ENCODE data around the gene C1QTNF4. TPM values are rescaled to one million over a fixed set of nuclear protein-coding genes. Genes with fewer than 3 reads are reported as not detected.

C1QTNF4 gene
- total and polyA plus RNA-seq, 2 of the 13 experiments (the other 11 are each of a cell fraction or from before 2014, with no cell fraction given): not detected

DNA sequence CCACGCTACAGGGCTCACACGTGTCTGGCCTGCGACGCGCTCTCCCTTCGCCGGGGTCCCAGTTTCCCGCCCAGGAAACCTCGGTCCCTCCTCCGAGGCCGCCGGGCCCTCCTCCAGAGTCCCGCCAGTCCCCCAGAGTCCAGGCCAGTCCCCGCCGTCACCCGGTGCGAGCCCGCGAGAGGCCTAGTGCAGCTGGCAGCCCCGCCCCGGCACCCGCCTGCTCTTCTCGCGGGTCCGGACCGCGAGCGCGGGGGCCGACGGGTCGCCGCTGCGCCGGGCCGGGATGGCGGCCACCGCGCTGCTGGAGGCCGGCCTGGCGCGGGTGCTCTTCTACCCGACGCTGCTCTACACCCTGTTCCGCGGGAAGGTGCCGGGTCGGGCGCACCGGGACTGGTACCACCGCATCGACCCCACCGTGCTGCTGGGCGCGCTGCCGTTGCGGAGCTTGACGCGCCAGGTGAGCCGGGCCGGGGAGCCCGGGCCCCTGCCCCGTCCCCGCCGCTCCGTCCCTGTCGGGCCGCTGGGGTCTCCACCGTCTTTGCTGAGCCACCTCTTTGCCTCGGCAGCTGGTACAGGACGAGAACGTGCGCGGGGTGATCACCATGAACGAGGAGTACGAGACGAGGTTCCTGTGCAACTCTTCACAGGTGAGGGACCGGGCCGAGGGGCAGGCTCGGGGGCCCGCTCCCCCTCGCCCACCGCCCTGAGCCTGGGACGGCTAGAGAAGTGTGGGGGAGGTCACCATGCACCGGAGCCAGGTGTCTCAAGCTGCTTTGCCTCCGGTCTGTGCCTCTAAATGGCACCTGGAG is 28.7 kb downstream of the C1QTNF4 start, which contains the start of gene PTPMT1 (continued):
- TF ChIP-seq MAF1 (CRISPR knock-in tag; IDR thresholded peaks at IDR 0.05; ENCODE audit: borderline replicate concordance): 0 out of 2 replicates have a peak, but pooled peaks have one; percentile 65
- no peak for TF ChIP-seq ZSCAN29 (CRISPR knock-in tag; conservative IDR thresholded peaks at IDR 0.05)
- peak; percentile 36; the same call in 1 of the 2 replicates for TF ChIP-seq SPEN (CRISPR knock-in tag; IDR thresholded peaks at IDR 0.05; ENCODE audit: low read depth)
- no peak for TF ChIP-seq ZNF24 (IDR thresholded peaks at IDR 0.05)
- TF ChIP-seq ZBTB8A (CRISPR knock-in tag; IDR thresholded peaks at IDR 0.05; ENCODE audit: borderline replicate concordance, low read depth): no peak
- no peak for TF ChIP-seq SNAI1 (CRISPR knock-in tag; IDR thresholded peaks at IDR 0.05; ENCODE audit: borderline replicate concordance)
- TF ChIP-seq SRY (CRISPR knock-in tag; IDR thresholded peaks at IDR 0.05): no peak; the same call in none of the 2 replicates
- no peak for TF ChIP-seq ZNF354B (CRISPR knock-in tag; IDR thresholded peaks at IDR 0.05)
- 0 out of 2 replicates have a peak, but pooled peaks have one; percentile 24 for TF ChIP-seq ZNF841 (CRISPR knock-in tag; IDR thresholded peaks at IDR 0.05; ENCODE audit: borderline replicate concordance)
- TF ChIP-seq ZNF20 (CRISPR knock-in tag; IDR thresholded peaks at IDR 0.05): no peak
- TF ChIP-seq SIN3B (IDR thresholded peaks at IDR 0.05; ENCODE audit: low read length): peak; percentile 69; the same call in 1 of the 2 replicates
- TF ChIP-seq ASH2L (IDR thresholded peaks at IDR 0.05; ENCODE audit: insufficient read length, low read depth, low read length): peak; percentile 84
- TF ChIP-seq ELF1 (CRISPR knock-in tag; IDR thresholded peaks at IDR 0.05): no peak
- TF ChIP-seq NR2C2 (CRISPR knock-in tag; IDR thresholded peaks at IDR 0.05; ENCODE audit: borderline replicate concordance): no peak; the same call in 1 of the 2 replicates
- TF ChIP-seq KMT2B (CRISPR knock-in tag; IDR thresholded peaks at IDR 0.05): no peak; the same call in 1 of the 2 replicates
- TF ChIP-seq, protein P1, sequence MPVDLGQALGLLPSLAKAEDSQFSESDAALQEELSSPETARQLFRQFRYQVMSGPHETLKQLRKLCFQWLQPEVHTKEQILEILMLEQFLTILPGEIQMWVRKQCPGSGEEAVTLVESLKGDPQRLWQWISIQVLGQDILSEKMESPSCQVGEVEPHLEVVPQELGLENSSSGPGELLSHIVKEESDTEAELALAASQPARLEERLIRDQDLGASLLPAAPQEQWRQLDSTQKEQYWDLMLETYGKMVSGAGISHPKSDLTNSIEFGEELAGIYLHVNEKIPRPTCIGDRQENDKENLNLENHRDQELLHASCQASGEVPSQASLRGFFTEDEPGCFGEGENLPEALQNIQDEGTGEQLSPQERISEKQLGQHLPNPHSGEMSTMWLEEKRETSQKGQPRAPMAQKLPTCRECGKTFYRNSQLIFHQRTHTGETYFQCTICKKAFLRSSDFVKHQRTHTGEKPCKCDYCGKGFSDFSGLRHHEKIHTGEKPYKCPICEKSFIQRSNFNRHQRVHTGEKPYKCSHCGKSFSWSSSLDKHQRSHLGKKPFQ (CRISPR knock-in tag; IDR thresholded peaks at IDR 0.05; ENCODE audit: insufficient replicate concordance): no peak
- TF ChIP-seq REXO4 (CRISPR knock-in tag; IDR thresholded peaks at IDR 0.05; ENCODE audit: borderline replicate concordance): no peak
- TF ChIP-seq ZNF33A (CRISPR knock-in tag; IDR thresholded peaks at IDR 0.05; ENCODE audit: borderline replicate concordance): no peak
- TF ChIP-seq, protein P2, sequence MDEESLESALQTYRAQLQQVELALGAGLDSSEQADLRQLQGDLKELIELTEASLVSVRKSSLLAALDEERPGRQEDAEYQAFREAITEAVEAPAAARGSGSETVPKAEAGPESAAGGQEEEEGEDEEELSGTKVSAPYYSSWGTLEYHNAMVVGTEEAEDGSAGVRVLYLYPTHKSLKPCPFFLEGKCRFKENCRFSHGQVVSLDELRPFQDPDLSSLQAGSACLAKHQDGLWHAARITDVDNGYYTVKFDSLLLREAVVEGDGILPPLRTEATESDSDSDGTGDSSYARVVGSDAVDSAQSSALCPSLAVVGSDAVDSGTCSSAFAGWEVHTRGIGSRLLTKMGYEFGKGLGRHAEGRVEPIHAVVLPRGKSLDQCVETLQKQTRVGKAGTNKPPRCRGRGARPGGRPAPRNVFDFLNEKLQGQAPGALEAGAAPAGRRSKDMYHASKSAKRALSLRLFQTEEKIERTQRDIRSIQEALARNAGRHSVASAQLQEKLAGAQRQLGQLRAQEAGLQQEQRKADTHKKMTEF (CRISPR knock-in tag; IDR thresholded peaks at IDR 0.05): peak; percentile 42; the same call in 1 of the 2 replicates
- no peak for TF ChIP-seq HNF4G (IDR thresholded peaks at IDR 0.05; ENCODE audit: borderline replicate concordance, low read depth, low read length)
- TF ChIP-seq HNF4G (CRISPR knock-in tag; IDR thresholded peaks at IDR 0.05; ENCODE audit: borderline replicate concordance, low read depth): no peak
- TF ChIP-seq, protein P3, sequence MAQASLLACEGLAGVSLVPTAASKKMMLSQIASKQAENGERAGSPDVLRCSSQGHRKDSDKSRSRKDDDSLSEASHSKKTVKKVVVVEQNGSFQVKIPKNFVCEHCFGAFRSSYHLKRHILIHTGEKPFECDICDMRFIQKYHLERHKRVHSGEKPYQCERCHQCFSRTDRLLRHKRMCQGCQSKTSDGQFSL (CRISPR knock-in tag; IDR thresholded peaks at IDR 0.05): no peak; the same call in 1 of the 2 replicates
- TF ChIP-seq YEATS2 (CRISPR knock-in tag; IDR thresholded peaks at IDR 0.05; ENCODE audit: borderline replicate concordance): peak; percentile 68; the same call in 1 of the 2 replicates
- TF ChIP-seq, protein P4, sequence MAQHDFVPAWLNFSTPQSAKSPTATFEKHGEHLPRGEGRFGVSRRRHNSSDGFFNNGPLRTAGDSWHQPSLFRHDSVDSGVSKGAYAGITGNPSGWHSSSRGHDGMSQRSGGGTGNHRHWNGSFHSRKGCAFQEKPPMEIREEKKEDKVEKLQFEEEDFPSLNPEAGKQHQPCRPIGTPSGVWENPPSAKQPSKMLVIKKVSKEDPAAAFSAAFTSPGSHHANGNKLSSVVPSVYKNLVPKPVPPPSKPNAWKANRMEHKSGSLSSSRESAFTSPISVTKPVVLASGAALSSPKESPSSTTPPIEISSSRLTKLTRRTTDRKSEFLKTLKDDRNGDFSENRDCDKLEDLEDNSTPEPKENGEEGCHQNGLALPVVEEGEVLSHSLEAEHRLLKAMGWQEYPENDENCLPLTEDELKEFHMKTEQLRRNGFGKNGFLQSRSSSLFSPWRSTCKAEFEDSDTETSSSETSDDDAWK (CRISPR knock-in tag; IDR thresholded peaks at IDR 0.05): no peak
